ENCODE measurements around the gene AGTPBP1. TPM values are rescaled to one million over a fixed set of nuclear protein-coding genes. Genes with fewer than 3 reads are reported as not detected.
A peak's percentile ranks its signal among the peaks of the same experiment; 100 is the strongest.

AGTPBP1 gene
- total RNA-seq, 1 donor from 2014 or later = 117 TPM

GRCh38 chr9:85533538-85533937 is 208.2 kb downstream of the AGTPBP1 start:
- H3K4me1 Mint-ChIP-seq (ENCODE audit: low read depth, unreplicated experiment) = peaks cover 3% of the 10 kb centered on the region
- H3K9me3 Mint-ChIP-seq (ENCODE audit: unreplicated experiment) = peaks cover 2% of the 10 kb centered on the region
- H3K27ac Mint-ChIP-seq (ENCODE audit: unreplicated experiment) = no peak overlapping the region
- H3K27me3 Mint-ChIP-seq (ENCODE audit: unreplicated experiment) = peaks cover 2% of the 10 kb centered on the region
- no peaks in the 10 kb centered on the region for H3K36me3 Mint-ChIP-seq (ENCODE audit: unreplicated experiment)
- H3K4me3 Mint-ChIP-seq (ENCODE audit: unreplicated experiment) = no peak overlapping the region
- TF ChIP-seq CTCF (IDR thresholded peaks at IDR 0.05; ENCODE audit: partially characterized antibody, unreplicated experiment) = no peak
- no peak for DNase-seq

DNA sequence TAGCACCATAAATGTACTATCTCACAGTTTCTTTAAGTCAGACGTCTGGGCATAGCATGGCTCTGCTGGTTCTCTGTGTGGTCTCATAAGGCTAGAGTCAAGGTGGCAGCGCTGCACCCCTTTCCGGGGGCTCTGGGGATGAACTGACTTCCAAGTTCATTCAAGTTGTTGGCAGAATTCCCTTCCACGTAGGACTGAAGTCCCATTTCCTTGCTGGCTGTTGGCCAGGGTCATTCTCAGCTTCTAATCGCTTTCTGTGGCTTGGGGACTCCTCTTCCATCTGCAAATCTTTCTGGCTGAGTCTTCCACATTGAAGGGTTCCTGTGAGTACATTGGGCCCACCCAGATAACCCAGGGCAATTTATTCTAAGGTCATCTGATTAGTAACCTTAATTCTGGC is 211.0 kb downstream of the AGTPBP1 start:
- H3K36me3 Mint-ChIP-seq (ENCODE audit: unreplicated experiment) = no peaks in the 10 kb centered on the region
- no peak overlapping the region for H3K4me3 Mint-ChIP-seq (ENCODE audit: unreplicated experiment)
- TF ChIP-seq CTCF (IDR thresholded peaks at IDR 0.05; ENCODE audit: partially characterized antibody, unreplicated experiment) = no peak
- H3K4me1 Mint-ChIP-seq (ENCODE audit: low read depth, unreplicated experiment) = peaks cover 13% of the 10 kb centered on the region
- H3K9me3 Mint-ChIP-seq (ENCODE audit: unreplicated experiment) = peaks cover 4% of the 10 kb centered on the region
- no peak overlapping the region for H3K27ac Mint-ChIP-seq (ENCODE audit: unreplicated experiment)
- DNase-seq = no peak
- H3K27me3 Mint-ChIP-seq (ENCODE audit: unreplicated experiment) = peaks cover 4% of the 10 kb centered on the region

- Mint-ChIP-seq H3K27ac (ENCODE audit: unreplicated experiment) (no peak overlapping the region), H3K36me3 (ENCODE audit: unreplicated experiment) (peaks cover 9% of the 10 kb centered on the region), H3K4me3 (ENCODE audit: unreplicated experiment) (no peak overlapping the region), H3K9me3 (ENCODE audit: unreplicated experiment) (peaks cover 4% of the 10 kb centered on the region), H3K27me3 (ENCODE audit: unreplicated experiment) (peaks cover 4% of the 10 kb centered on the region), H3K4me1 (ENCODE audit: low read depth, unreplicated experiment) (peaks cover 17% of the 10 kb centered on the region)
- no peak for TF ChIP-seq CTCF (IDR thresholded peaks at IDR 0.05; ENCODE audit: partially characterized antibody, unreplicated experiment)
- no peak for DNase-seq
Observed at GRCh38 chr9:85528607-85529006, 213.1 kb downstream of the AGTPBP1 start.

DNA sequence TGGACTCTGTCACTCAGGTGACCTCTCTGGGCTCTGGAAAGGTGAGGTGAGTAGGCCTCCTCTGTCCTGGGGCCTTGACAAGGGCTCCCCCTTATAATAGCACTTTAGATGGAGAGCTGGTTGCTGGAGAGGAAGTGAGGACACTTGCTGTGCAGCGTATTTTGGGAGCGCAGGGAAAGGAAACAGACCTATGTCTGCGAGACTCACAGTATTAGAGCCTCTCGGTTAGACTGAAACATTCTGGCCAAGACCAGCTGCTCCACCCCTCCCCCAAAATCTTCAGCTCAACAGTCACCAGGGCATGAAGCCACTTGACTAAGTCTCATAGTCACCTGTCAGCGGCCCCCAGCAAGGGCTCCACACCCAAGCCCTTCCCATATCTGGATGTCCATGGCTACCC is 213.6 kb downstream of the AGTPBP1 start:
- Mint-ChIP-seq H3K4me1 (ENCODE audit: low read depth, unreplicated experiment) (peaks cover 17% of the 10 kb centered on the region), H3K27ac (ENCODE audit: unreplicated experiment) (no peak overlapping the region), H3K9me3 (ENCODE audit: unreplicated experiment) (peaks cover 4% of the 10 kb centered on the region), H3K27me3 (ENCODE audit: unreplicated experiment) (peaks cover 4% of the 10 kb centered on the region), H3K36me3 (ENCODE audit: unreplicated experiment) (peaks cover 9% of the 10 kb centered on the region), H3K4me3 (ENCODE audit: unreplicated experiment) (no peak overlapping the region)
- no peak for DNase-seq
- TF ChIP-seq CTCF (IDR thresholded peaks at IDR 0.05; ENCODE audit: partially characterized antibody, unreplicated experiment) = no peak

- Mint-ChIP-seq H3K4me1 (ENCODE audit: low read depth, unreplicated experiment) (peaks cover 17% of the 10 kb centered on the region), H3K27me3 (ENCODE audit: unreplicated experiment) (peaks cover 4% of the 10 kb centered on the region), H3K4me3 (ENCODE audit: unreplicated experiment) (no peak overlapping the region), H3K36me3 (ENCODE audit: unreplicated experiment) (peaks cover 9% of the 10 kb centered on the region), H3K9me3 (ENCODE audit: unreplicated experiment) (peaks cover 4% of the 10 kb centered on the region), H3K27ac (ENCODE audit: unreplicated experiment) (peak overlapping the region; percentile 50)
- no peak for TF ChIP-seq CTCF (IDR thresholded peaks at IDR 0.05; ENCODE audit: partially characterized antibody, unreplicated experiment)
- DNase-seq = no peak
Observed at GRCh38 chr9:85527331-85528020, 214.3 kb downstream of the AGTPBP1 start.
